ENCODE data around the gene HGD. TPM values are rescaled to one million over a fixed set of nuclear protein-coding genes. Genes with fewer than 3 reads are reported as not detected.

HGD gene
- total and polyA plus RNA-seq, 2 of the 13 experiments (the other 11 are each of a cell fraction or from before 2014, with no cell fraction given): 265 to 398 TPM

GRCh38 chr3:120678331-120678947, 3.6 kb downstream of the HGD start (continued):
- no peak for TF ChIP-seq ZNF615 (CRISPR knock-in tag; IDR thresholded peaks at IDR 0.05; ENCODE audit: borderline replicate concordance)
- no peak for TF ChIP-seq MEIS2 (CRISPR knock-in tag; IDR thresholded peaks at IDR 0.05)
- TF ChIP-seq NAIF1 (CRISPR knock-in tag; IDR thresholded peaks at IDR 0.05; ENCODE audit: borderline replicate concordance): no peak
- TF ChIP-seq NFRKB (IDR thresholded peaks at IDR 0.05): no peak
- TF ChIP-seq HNF4A (CRISPR knock-in tag; IDR thresholded peaks at IDR 0.05): peak; percentile 55
- TF ChIP-seq ZNF792 (CRISPR knock-in tag; IDR thresholded peaks at IDR 0.05): peak; percentile 51; the same call in 1 of the 2 replicates
- TF ChIP-seq, protein P1, sequence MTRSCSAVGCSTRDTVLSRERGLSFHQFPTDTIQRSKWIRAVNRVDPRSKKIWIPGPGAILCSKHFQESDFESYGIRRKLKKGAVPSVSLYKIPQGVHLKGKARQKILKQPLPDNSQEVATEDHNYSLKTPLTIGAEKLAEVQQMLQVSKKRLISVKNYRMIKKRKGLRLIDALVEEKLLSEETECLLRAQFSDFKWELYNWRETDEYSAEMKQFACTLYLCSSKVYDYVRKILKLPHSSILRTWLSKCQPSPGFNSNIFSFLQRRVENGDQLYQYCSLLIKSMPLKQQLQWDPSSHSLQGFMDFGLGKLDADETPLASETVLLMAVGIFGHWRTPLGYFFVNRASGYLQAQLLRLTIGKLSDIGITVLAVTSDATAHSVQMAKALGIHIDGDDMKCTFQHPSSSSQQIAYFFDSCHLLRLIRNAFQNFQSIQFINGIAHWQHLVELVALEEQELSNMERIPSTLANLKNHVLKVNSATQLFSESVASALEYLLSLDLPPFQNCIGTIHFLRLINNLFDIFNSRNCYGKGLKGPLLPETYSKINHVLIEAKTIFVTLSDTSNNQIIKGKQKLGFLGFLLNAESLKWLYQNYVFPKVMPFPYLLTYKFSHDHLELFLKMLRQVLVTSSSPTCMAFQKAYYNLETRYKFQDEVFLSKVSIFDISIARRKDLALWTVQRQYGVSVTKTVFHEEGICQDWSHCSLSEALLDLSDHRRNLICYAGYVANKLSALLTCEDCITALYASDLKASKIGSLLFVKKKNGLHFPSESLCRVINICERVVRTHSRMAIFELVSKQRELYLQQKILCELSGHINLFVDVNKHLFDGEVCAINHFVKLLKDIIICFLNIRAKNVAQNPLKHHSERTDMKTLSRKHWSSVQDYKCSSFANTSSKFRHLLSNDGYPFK (CRISPR knock-in tag; IDR thresholded peaks at IDR 0.05; ENCODE audit: borderline replicate concordance): no peak
- TF ChIP-seq TSC22D2 (CRISPR knock-in tag; IDR thresholded peaks at IDR 0.05; ENCODE audit: borderline replicate concordance): no peak
- TF ChIP-seq CREB1 (IDR thresholded peaks at IDR 0.05): no peak
- no peak for TF ChIP-seq CREB1 (CRISPR knock-in tag; IDR thresholded peaks at IDR 0.05)
- TF ChIP-seq ZNF234 (CRISPR knock-in tag; conservative IDR thresholded peaks at IDR 0.05): no peak
- peak; percentile 80; the same call in 1 of the 2 replicates for TF ChIP-seq NCOR1 (IDR thresholded peaks at IDR 0.05; ENCODE audit: borderline replicate concordance, low read length)
- TF ChIP-seq ZNF451 (CRISPR knock-in tag; IDR thresholded peaks at IDR 0.05): no peak
- no peak for TF ChIP-seq HOXA7 (CRISPR knock-in tag; IDR thresholded peaks at IDR 0.05)
- TF ChIP-seq MTF1 (CRISPR knock-in tag; IDR thresholded peaks at IDR 0.05): no peak
- no peak for TF ChIP-seq ZSCAN20 (CRISPR knock-in tag; IDR thresholded peaks at IDR 0.05; ENCODE audit: borderline replicate concordance)
- TF ChIP-seq EP300 (IDR thresholded peaks at IDR 0.05; ENCODE audit: low read depth in 2 of 2, low read length in 2 of 2): peak in 1 of 2 experiments; percentile 72; a peak in 1 of 4 replicates
- peak; percentile 50; the same call in 1 of the 2 replicates for TF ChIP-seq EP300 (CRISPR knock-in tag; IDR thresholded peaks at IDR 0.05; ENCODE audit: borderline replicate concordance)
- TF ChIP-seq ZNF567 (CRISPR knock-in tag; IDR thresholded peaks at IDR 0.05; ENCODE audit: borderline replicate concordance): no peak
- no peak for TF ChIP-seq THYN1 (CRISPR knock-in tag; IDR thresholded peaks at IDR 0.05; ENCODE audit: borderline replicate concordance, low read depth)
- TF ChIP-seq, protein P2, sequence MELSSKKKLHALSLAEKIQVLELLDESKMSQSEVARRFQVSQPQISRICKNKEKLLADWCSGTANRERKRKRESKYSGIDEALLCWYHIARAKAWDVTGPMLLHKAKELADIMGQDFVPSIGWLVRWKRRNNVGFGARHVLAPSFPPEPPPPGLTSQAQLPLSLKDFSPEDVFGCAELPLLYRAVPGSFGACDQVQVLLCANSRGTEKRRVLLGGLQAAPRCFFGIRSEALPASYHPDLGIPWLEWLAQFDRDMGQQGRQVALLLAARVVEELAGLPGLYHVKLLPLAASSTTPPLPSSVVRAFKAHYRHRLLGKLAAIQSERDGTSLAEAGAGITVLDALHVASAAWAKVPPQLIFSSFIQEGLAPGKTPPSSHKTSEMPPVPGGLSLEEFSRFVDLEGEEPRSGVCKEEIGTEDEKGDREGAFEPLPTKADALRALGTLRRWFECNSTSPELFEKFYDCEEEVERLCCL (CRISPR knock-in tag; IDR thresholded peaks at IDR 0.05; ENCODE audit: borderline replicate concordance): no peak
- no peak; the same call in 1 of the 2 replicates for TF ChIP-seq NFKBIZ (CRISPR knock-in tag; IDR thresholded peaks at IDR 0.05)
- no peak for TF ChIP-seq SRSF9 (IDR thresholded peaks at IDR 0.05; ENCODE audit: borderline replicate concordance, insufficient read depth, low read depth, low read length, poor library complexity, severe bottlenecking)
- no peak for TF ChIP-seq ZFP90 (CRISPR knock-in tag; IDR thresholded peaks at IDR 0.05; ENCODE audit: borderline replicate concordance)
- no peak for TF ChIP-seq ZNF441 (CRISPR knock-in tag; IDR thresholded peaks at IDR 0.05; ENCODE audit: borderline replicate concordance)
- TF ChIP-seq ISX (CRISPR knock-in tag; conservative IDR thresholded peaks at IDR 0.05): no peak
- no peak for TF ChIP-seq SP1 (IDR thresholded peaks at IDR 0.05)
- TF ChIP-seq SP1 (CRISPR knock-in tag; IDR thresholded peaks at IDR 0.05): no peak
- TF ChIP-seq KDM6A (CRISPR knock-in tag; IDR thresholded peaks at IDR 0.05; ENCODE audit: low read depth): peak; percentile 31; the same call in 1 of the 2 replicates
- peak; percentile 50 for TF ChIP-seq FOXA3 (CRISPR knock-in tag; IDR thresholded peaks at IDR 0.05)

Measured in HepG2 (cell line).